ENCODE results near the gene EWSR1. TPM values are rescaled to one million over a fixed set of nuclear protein-coding genes. Genes with fewer than 3 reads are reported as not detected.

The EWSR1 gene
- total RNA-seq, 2 donors from 2014 or later: 231 to 319 TPM

DNA sequence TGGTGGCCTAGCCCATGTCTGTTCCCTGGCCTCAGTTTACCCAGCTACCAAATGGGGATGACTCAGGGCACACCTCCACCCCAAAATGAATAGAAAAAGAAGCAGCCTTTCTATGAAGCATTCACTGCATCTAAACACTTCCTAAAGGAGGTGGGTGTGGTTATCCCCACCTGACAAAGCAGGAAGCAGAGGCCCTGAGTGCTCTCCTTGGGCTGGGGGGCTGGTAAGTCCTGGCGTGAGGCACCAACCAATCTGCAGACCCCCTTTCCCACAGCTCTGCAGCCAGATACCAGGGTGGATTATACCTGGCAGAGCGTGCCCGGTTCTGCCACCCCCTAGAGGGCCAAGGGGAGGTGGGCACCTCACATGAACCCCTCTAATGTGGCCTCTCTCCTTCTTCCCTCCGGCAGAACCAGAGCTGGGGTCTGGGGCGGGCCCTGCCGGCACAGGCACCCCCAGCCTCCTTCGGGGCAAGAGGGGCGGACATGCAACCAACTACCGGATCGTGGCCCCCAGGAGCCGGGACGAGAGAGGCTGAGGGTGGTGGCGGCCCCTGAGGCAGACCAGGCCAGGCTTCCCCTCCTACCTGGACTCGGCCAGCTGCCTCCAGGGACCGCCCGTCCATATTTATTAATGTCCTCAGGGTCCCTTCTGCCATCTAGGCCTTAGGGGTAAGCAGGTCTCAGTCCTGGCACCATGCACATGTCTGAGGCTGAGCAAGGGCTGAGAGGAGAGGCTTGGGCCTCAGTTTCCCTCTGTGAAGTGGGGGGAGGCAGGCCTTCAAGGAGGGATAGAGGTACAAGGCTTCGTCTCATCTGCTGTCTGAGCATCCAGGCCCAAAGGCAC, 9.4 kb upstream of the EWSR1 start:
- Mint-ChIP-seq H3K27ac (peak overlapping the region; percentile 28), H3K4me3 (no peak overlapping the region), H3K9me3 (no peaks in the 10 kb centered on the region), H3K27me3 (no peaks in the 10 kb centered on the region), H3K36me3 (ENCODE audit: low read depth) (no peaks in the 10 kb centered on the region), H3K4me1 (no peaks in the 10 kb centered on the region)
- ATAC-seq (replicated peaks): no peak

DNA sequence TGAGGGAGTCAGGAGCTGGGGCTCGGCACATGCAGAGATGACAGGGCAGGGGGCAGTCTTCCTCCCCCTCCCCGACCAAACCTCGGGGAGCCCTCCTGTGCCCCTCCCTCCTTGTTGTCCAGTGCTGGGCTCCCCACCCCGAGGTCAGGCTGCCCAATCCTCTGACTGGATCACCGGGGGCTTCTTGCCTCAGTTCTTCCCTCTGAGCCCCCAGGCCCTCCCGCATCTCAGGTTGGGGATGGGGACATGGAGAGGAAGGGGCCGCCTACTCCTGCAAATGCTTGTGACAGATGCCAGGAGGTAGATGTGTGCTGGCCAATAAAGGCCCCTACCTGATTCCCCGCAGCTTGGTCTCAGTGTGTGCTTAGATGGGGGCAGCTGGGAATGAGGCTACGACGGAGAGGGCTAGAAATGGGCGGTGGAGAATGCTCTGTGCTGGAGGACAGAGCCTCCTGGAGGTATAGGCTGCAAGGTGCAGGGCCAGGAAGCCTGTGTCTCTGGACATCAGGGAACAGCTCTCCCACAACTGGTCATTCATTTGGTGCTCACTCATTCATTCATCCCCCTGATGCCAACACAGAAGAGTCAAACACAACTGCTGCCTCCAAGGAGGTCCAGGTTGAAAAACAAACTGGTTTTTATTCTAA, 8.7 kb upstream of the EWSR1 start:
- ATAC-seq (replicated peaks): no peak
- no peaks in the 10 kb centered on the region for H3K9me3 Mint-ChIP-seq
- no peak overlapping the region for H3K27ac Mint-ChIP-seq
- no peak overlapping the region for H3K4me3 Mint-ChIP-seq
- no peaks in the 10 kb centered on the region for H3K27me3 Mint-ChIP-seq
- H3K36me3 Mint-ChIP-seq (ENCODE audit: low read depth): peaks cover 2% of the 10 kb centered on the region
- H3K4me1 Mint-ChIP-seq: no peaks in the 10 kb centered on the region

- Mint-ChIP-seq H3K27me3 (no peaks in the 10 kb centered on the region), H3K9me3 (no peaks in the 10 kb centered on the region), H3K27ac (no peak overlapping the region), H3K4me3 (no peak overlapping the region), H3K4me1 (no peaks in the 10 kb centered on the region), H3K36me3 (ENCODE audit: low read depth) (peaks cover 7% of the 10 kb centered on the region)
- ATAC-seq (replicated peaks): no peak
These were observed 8.0 kb upstream of the EWSR1 start for GRCh38 chr22:29260031-29260560.

DNA sequence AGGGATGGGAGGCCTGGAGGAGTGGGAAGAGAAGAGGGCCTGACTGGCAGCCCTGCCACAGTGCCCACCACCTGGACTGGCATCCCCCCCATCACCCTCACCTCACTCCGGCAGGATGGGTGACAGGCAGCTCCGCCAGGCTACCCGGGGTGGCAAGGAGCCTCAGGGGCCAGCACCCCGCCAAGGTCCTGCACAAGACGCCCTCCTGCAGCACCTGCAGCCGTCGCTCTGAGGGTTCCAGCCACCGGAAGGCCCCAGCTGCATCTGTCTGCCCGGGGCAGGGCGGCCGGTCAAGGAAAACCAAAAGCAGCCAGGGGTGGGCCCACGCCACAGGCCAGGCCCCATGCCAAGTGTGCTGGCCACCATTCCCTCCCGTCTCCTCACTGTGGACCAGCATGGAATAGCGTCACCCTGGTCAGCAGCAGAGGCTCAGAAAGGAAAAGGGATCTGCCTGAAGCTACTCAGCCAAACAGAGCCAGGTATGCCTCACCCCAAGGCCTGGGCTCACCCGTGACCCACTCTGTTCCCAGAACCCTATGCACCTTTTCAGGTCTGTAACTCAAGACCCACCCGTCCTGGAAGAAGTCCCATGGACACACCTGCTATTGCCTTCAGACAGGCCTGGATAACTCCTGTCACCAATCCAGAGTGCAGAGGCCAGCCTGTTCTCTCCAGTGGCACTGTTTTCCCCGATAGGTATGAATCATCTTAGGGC, 7.3 kb upstream of the EWSR1 start:
- peaks cover 8% of the 10 kb centered on the region for H3K36me3 Mint-ChIP-seq (ENCODE audit: low read depth)
- no peak overlapping the region for H3K27ac Mint-ChIP-seq
- H3K4me1 Mint-ChIP-seq: no peaks in the 10 kb centered on the region
- no peak overlapping the region for H3K4me3 Mint-ChIP-seq
- ATAC-seq (replicated peaks): no peak
- no peaks in the 10 kb centered on the region for H3K9me3 Mint-ChIP-seq
- H3K27me3 Mint-ChIP-seq: no peaks in the 10 kb centered on the region

DNA sequence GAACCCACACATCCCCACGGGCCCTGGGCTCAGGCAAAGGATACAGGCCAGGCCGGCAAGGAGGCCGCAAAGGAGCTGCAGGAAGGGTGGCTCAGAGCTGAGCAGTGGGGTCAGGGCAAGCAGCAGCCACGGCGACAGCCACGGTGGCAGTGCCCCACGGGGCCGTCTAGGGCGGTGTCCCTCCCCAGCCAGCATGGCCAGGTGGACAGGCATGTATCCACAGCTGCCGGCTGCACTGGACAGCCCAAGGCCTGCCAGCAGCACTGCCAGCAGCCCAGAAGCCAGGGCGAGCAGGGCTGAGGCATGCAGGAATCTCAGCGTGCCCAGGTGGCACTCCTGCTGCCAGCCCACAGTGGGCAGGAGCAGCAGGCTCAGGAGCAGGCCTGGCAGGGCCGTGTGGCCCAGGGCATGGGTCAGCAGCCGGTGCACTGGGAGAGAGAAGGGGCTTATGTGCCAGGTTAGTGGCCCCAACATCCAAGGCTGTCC, 4.2 kb upstream of the EWSR1 start:
- Mint-ChIP-seq H3K9me3 (no peaks in the 10 kb centered on the region), H3K4me1 (peaks cover 7% of the 10 kb centered on the region), H3K4me3 (no peak overlapping the region), H3K27me3 (no peaks in the 10 kb centered on the region), H3K27ac (no peak overlapping the region), H3K36me3 (ENCODE audit: low read depth) (peaks cover 33% of the 10 kb centered on the region)
- ATAC-seq (replicated peaks): no peak

- Mint-ChIP-seq H3K27me3 (no peaks in the 10 kb centered on the region), H3K9me3 (no peaks in the 10 kb centered on the region), H3K4me1 (peaks cover 15% of the 10 kb centered on the region), H3K27ac (no peak overlapping the region), H3K4me3 (no peak overlapping the region), H3K36me3 (ENCODE audit: low read depth) (peaks cover 48% of the 10 kb centered on the region)
- ATAC-seq (replicated peaks): no peak
These were observed 2.8 kb upstream of the EWSR1 start for GRCh38 chr22:29265305-29265704.

GRCh38 chr22:29265929-29266328, 2.1 kb upstream of the EWSR1 start:
- ATAC-seq (replicated peaks): no peak
- Mint-ChIP-seq H3K4me3 (peak overlapping the region; percentile 99), H3K36me3 (ENCODE audit: low read depth) (peaks cover 54% of the 10 kb centered on the region), H3K9me3 (no peaks in the 10 kb centered on the region), H3K27me3 (no peaks in the 10 kb centered on the region), H3K27ac (peak overlapping the region; percentile 100), H3K4me1 (peaks cover 21% of the 10 kb centered on the region)

DNA sequence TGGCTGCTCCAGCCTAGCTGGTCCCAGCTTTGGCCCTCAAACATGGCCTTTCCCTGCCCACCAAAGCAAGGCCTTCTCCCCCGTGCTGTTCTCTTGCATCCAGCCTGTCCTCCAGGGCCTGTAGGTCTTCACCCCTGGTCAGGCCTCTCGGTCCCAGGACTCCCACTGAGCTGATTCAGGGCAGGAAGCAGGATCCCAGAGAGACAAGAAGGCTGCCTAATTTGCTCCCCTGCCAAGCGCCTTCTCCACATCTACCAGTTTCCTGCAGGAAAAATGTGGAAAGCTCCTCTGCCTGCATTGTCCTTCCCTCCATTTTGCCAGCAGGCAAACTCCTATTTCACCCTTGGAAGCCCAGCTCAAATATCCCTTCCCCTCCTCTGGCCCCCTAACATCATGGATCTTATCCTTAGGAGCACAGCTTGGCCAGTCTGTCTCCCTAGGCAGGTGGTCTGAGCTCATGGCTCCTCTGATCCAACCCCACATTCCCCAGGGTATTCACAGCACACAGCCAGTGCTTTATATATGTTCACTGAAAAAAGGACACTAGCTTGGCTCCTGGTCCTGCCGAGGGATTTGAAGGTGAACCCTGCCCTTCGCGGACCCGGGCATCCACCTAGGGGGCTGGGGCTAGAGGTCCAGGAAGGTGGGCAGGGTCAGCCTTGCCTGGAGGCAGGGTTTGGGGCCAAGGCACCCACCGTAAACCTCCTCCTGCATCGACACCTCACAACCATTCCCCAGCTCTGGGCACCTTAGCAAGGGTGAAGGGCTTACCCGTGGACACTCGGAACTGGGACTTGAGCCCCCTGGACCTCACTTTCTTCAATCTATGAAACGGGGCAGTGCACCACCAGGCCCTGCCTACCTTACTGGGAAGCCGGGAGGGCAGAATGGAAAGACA, 1.3 kb upstream of the EWSR1 start:
- H3K4me3 Mint-ChIP-seq: peak overlapping the region; percentile 99

DNA sequence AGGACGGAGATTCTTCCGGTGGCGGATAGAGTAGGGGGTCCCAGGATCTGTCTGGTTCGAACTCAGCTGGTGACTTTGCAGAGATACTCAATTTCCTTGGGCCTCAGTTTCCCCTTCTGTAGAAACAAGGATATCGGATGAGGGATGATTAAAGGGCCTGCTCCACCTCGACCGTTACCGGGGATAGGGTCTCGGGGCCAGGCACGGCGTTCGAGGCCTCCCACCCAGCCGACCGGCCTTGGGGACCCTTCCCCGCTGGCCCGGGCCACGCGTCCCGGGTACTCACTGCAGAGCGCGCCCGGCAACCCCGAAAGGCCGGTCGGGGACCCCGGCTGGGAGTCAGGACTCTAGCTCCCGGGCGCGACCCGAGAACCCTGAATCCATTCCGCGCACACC, 608 bp upstream of the EWSR1 start:
- H3K4me1 Mint-ChIP-seq: peaks cover 34% of the 10 kb centered on the region
- H3K4me3 Mint-ChIP-seq: peak overlapping the region; percentile 99
- no peaks in the 10 kb centered on the region for H3K27me3 Mint-ChIP-seq
- H3K36me3 Mint-ChIP-seq (ENCODE audit: low read depth): peaks cover 69% of the 10 kb centered on the region
- H3K27ac Mint-ChIP-seq: peak overlapping the region; percentile 100
- no peaks in the 10 kb centered on the region for H3K9me3 Mint-ChIP-seq
- no peak for ATAC-seq (replicated peaks)

More for the DNA sequence above, 1.3 kb upstream of the EWSR1 start:
- Mint-ChIP-seq H3K27me3 (no peaks in the 10 kb centered on the region), H3K9me3 (no peaks in the 10 kb centered on the region), H3K36me3 (ENCODE audit: low read depth) (peaks cover 63% of the 10 kb centered on the region), H3K27ac (peak overlapping the region; percentile 100), H3K4me1 (peaks cover 28% of the 10 kb centered on the region)
- no peak for ATAC-seq (replicated peaks)

DNA sequence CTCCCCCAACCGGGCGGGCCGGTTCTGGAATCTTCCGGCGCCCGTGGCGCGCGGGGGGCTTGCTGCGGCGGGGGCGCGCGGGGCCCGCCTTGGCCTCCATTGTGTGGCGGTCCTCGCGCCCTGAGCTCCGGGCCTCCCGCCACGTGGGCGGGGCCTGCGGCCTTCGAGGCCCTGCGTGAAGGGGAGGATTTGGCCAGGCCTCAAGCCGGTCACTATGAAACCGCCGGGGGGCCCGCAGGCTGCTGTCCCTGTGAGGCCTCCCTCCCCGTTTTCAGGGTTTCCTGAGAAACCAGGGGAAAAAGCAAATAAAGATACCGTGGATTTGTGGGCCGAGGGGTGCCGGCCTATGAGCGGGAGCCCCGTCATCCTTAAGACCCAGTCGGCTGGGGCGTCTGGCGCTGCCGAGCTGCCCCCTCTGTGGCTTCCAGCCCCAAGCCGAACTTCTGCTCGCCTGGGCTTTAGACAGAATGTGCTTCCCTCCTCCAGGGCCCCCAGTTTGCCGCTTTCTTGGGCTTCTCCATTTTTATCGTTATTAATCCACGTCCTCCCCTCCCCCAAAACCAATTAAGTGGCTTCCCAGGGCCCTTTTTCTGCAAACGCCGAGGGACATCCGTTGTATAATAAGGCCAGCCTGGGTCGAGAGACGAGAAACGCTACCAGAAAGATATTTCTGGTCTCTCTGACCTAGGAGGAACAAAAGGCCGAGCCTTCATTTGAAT, 602 bp downstream of the EWSR1 start:
- no peaks in the 10 kb centered on the region for H3K9me3 Mint-ChIP-seq
- H3K36me3 Mint-ChIP-seq (ENCODE audit: low read depth): peaks cover 81% of the 10 kb centered on the region
- H3K4me3 Mint-ChIP-seq: peak overlapping the region; percentile 99
- no peaks in the 10 kb centered on the region for H3K27me3 Mint-ChIP-seq
- H3K27ac Mint-ChIP-seq: peak overlapping the region; percentile 100
- H3K4me1 Mint-ChIP-seq: peaks cover 45% of the 10 kb centered on the region
- ATAC-seq (replicated peaks): peak; percentile 32

- H3K27me3 Mint-ChIP-seq: no peaks in the 10 kb centered on the region
- H3K9me3 Mint-ChIP-seq: no peaks in the 10 kb centered on the region
- peaks cover 86% of the 10 kb centered on the region for H3K36me3 Mint-ChIP-seq (ENCODE audit: low read depth)
- ATAC-seq (replicated peaks): no peak
- H3K4me1 Mint-ChIP-seq: peaks cover 48% of the 10 kb centered on the region
- H3K27ac Mint-ChIP-seq: peak overlapping the region; percentile 100
- H3K4me3 Mint-ChIP-seq: peak overlapping the region; percentile 99
These were observed 1.1 kb downstream of the EWSR1 start for GRCh38 chr22:29269230-29269604.

- Mint-ChIP-seq H3K27me3 (no peaks in the 10 kb centered on the region), H3K4me3 (peak overlapping the region; percentile 99), H3K27ac (peak overlapping the region; percentile 100), H3K9me3 (no peaks in the 10 kb centered on the region), H3K36me3 (ENCODE audit: low read depth) (peaks cover 86% of the 10 kb centered on the region), H3K4me1 (peaks cover 55% of the 10 kb centered on the region)
- ATAC-seq (replicated peaks): no peak
These were observed 1.8 kb downstream of the EWSR1 start for GRCh38 chr22:29269731-29270474.

Measured in activated T-helper 17 cell treated with anti-CD3 and anti-CD28 coated beads, Interleukin-2, amount 50 U/mL, for 72 hours (primary cell).